Stimulated activated naive B cell treated with anti-CD40 and anti-IgM and Interleukin-4, amounts not matched to agents 10 μg/mL and 1 μg/mL and 100 μg/mL, for 72 hours (primary cell): Measurements from ENCODE around the gene VAX1.
"Not testable (repeated sequence)": the region's sequence is repeated elsewhere in the genome, so short reads cannot be mapped to it uniquely, and the experiment has no call there.

Experiments used
- ATAC-seq, 2 donors: fragments of 150-1000 bp; cut with Tn5 transposase; replicated peaks; 2 replicates each; pipeline ENCODE4 v1.10.0; 2021; ENCODE audit warnings: moderate library complexity in 1 of 2
- DNase-seq: peaks from one replicate; pipeline ENCODE4 v3.0.0; 2021
- H3K27ac Mint-ChIP-seq: one replicate; pipeline ENCODE4 v1.8.0; 2022; ENCODE audit warnings: mild to moderate bottlenecking, mixed read lengths
- H3K27me3 Mint-ChIP-seq, 2 donors: one replicate each; pipeline ENCODE4 v1.8.0; 2022; ENCODE audit warnings: mixed read lengths in 2 of 2
- H3K36me3 Mint-ChIP-seq, 2 donors: one replicate each; pipeline ENCODE4 v1.8.0; 2022; ENCODE audit warnings: mixed read lengths in 2 of 2, mild to moderate bottlenecking in 1 of 2
- H3K4me1 Mint-ChIP-seq, 2 donors: one replicate each; pipeline ENCODE4 v1.8.0; 2022; ENCODE audit warnings: mixed read lengths in 2 of 2, mild to moderate bottlenecking in 1 of 2
- H3K4me3 Mint-ChIP-seq, 2 donors: one replicate each; pipeline ENCODE4 v1.8.0; 2022; ENCODE audit warnings: mild to moderate bottlenecking in 2 of 2, mixed read lengths in 2 of 2, moderate library complexity in 1 of 2
- H3K9me3 Mint-ChIP-seq, 2 donors: one replicate each; pipeline ENCODE4 v1.8.0; 2022; ENCODE audit warnings: mixed read lengths in 2 of 2, mild to moderate bottlenecking in 1 of 2

Gene VAX1

GRCh38 chr10:117135026-117135372 is 3.1 kb downstream of the VAX1 start:
- Mint-ChIP-seq H3K36me3 (peaks cover 3 to 13% of the 10 kb centered on the region in 2 donors), H3K4me1 (peaks cover 21 to 40% of the 10 kb centered on the region in 2 donors), H3K27me3 (peaks cover 75 to 90% of the 10 kb centered on the region in 2 donors), H3K27ac (no peak overlapping the region), H3K9me3 (no peaks in the 10 kb centered on the region), H3K4me3 (no peak overlapping the region)
- DNase-seq (no peak), ATAC-seq (no peak)

GRCh38 chr10:117134306-117135025 is 3.6 kb downstream of the VAX1 start:
- Mint-ChIP-seq H3K27ac (no peak overlapping the region), H3K36me3 (peaks cover 2 to 13% of the 10 kb centered on the region in 2 donors), H3K9me3 (no peaks in the 10 kb centered on the region), H3K4me1 (peaks cover 21 to 40% of the 10 kb centered on the region in 2 donors), H3K4me3 (peak overlapping the region in 1 of 2 donors; percentile 49), H3K27me3 (peaks cover 78 to 91% of the 10 kb centered on the region in 2 donors)
- no peak for ATAC-seq
- DNase-seq = no peak

GRCh38 chr10:117134056-117134305 is 4.1 kb downstream of the VAX1 start:
- ATAC-seq (no peak), DNase-seq (no peak)
- Mint-ChIP-seq H3K27ac (peak overlapping the region; percentile 66), H3K4me3 (peak overlapping the region in 1 of 2 donors; percentile 70), H3K36me3 (peaks cover 2 to 9% of the 10 kb centered on the region in 2 donors), H3K27me3 (peaks cover 76 to 91% of the 10 kb centered on the region in 2 donors), H3K9me3 (no peaks in the 10 kb centered on the region), H3K4me1 (peaks cover 18 to 36% of the 10 kb centered on the region in 2 donors)

GRCh38 chr10:117133273-117134055 is 4.6 kb downstream of the VAX1 start:
- H3K9me3 Mint-ChIP-seq = no peaks in the 10 kb centered on the region
- peaks cover 79 to 91% of the 10 kb centered on the region in 2 donors for H3K27me3 Mint-ChIP-seq
- peak overlapping the region; percentile 66 for H3K27ac Mint-ChIP-seq
- H3K4me1 Mint-ChIP-seq = peaks cover 18 to 35% of the 10 kb centered on the region in 2 donors
- DNase-seq (no peak), ATAC-seq (no peak)
- H3K36me3 Mint-ChIP-seq = peaks cover 2 to 9% of the 10 kb centered on the region in 2 donors
- H3K4me3 Mint-ChIP-seq = peak overlapping the region; percentile 18 to 70

- H3K9me3 Mint-ChIP-seq = no peaks in the 10 kb centered on the region
- DNase-seq = no peak
- H3K4me3 Mint-ChIP-seq = no peak overlapping the region
- H3K27ac Mint-ChIP-seq = peak overlapping the region; percentile 66
- H3K27me3 Mint-ChIP-seq = peaks cover 76 to 84% of the 10 kb centered on the region in 2 donors
- ATAC-seq = no peak
- peaks cover 18 to 32% of the 10 kb centered on the region in 2 donors for H3K4me1 Mint-ChIP-seq
- peaks cover under 1 to 7% of the 10 kb centered on the region in 2 donors for H3K36me3 Mint-ChIP-seq
Measured at GRCh38 chr10:117132751-117133231, 5.3 kb downstream of the VAX1 start.

- peak overlapping the region; percentile 90 for H3K27ac Mint-ChIP-seq
- DNase-seq (no peak), ATAC-seq (no peak)
- H3K4me1 Mint-ChIP-seq = peaks cover 18 to 30% of the 10 kb centered on the region in 2 donors
- peaks cover 83 to 90% of the 10 kb centered on the region in 2 donors for H3K27me3 Mint-ChIP-seq
- H3K4me3 Mint-ChIP-seq = peak overlapping the region; percentile 14 to 25
- H3K36me3 Mint-ChIP-seq = peaks cover 0 to 5% of the 10 kb centered on the region in 2 donors
- H3K9me3 Mint-ChIP-seq = peaks cover 3 to 8% of the 10 kb centered on the region in 2 donors
Measured at GRCh38 chr10:117131376-117132327, 6.4 kb downstream of the VAX1 start.

GRCh38 chr10:117130862-117131375 is 7.2 kb downstream of the VAX1 start:
- no peak for ATAC-seq
- DNase-seq = no peak
- Mint-ChIP-seq H3K36me3 (peaks cover 0 to 2% of the 10 kb centered on the region in 2 donors), H3K9me3 (peaks cover 3 to 8% of the 10 kb centered on the region in 2 donors), H3K27me3 (peaks cover 77 to 85% of the 10 kb centered on the region in 2 donors), H3K4me1 (peaks cover 15 to 26% of the 10 kb centered on the region in 2 donors), H3K4me3 (peak overlapping the region in 1 of 2 donors; percentile 34), H3K27ac (no peak overlapping the region)

- Mint-ChIP-seq H3K36me3 (no peaks in the 10 kb centered on the region), H3K4me1 (peaks cover 15 to 25% of the 10 kb centered on the region in 2 donors), H3K9me3 (peaks cover 3 to 8% of the 10 kb centered on the region in 2 donors), H3K27ac (no peak overlapping the region), H3K4me3 (no peak overlapping the region), H3K27me3 (peaks cover 76 to 84% of the 10 kb centered on the region in 2 donors)
- DNase-seq = no peak
- ATAC-seq = no peak
Measured at GRCh38 chr10:117130346-117130745, 7.7 kb downstream of the VAX1 start.

- not testable (repeated sequence) for H3K9me3 Mint-ChIP-seq, ATAC-seq, H3K27ac Mint-ChIP-seq, H3K4me3 Mint-ChIP-seq, DNase-seq, H3K36me3 Mint-ChIP-seq, H3K4me1 Mint-ChIP-seq
- peaks cover 48 to 49% of the 10 kb centered on the region in 2 donors for H3K27me3 Mint-ChIP-seq
Measured at GRCh38 chr10:117126645-117127044, 11.4 kb downstream of the VAX1 start.

- ATAC-seq (no peak), DNase-seq (no peak)
- Mint-ChIP-seq H3K27me3 (peaks cover 42 to 44% of the 10 kb centered on the region in 2 donors), H3K9me3 (peaks cover 3 to 8% of the 10 kb centered on the region in 2 donors), H3K36me3 (no peaks in the 10 kb centered on the region), H3K4me1 (peaks cover 0 to 2% of the 10 kb centered on the region in 2 donors), H3K4me3 (no peak overlapping the region), H3K27ac (no peak overlapping the region)
Measured at GRCh38 chr10:117126034-117126433, 12.0 kb downstream of the VAX1 start.

GRCh38 chr10:117112220-117112619 is 25.9 kb downstream of the VAX1 start:
- Mint-ChIP-seq H3K27me3 (peaks cover 9 to 20% of the 10 kb centered on the region in 2 donors), H3K9me3 (peaks cover 0 to 2% of the 10 kb centered on the region in 2 donors), H3K4me3 (no peak overlapping the region), H3K4me1 (no peaks in the 10 kb centered on the region), H3K27ac (no peak overlapping the region), H3K36me3 (no peaks in the 10 kb centered on the region)
- DNase-seq = no peak
- ATAC-seq = no peak

- H3K27ac Mint-ChIP-seq = no peak overlapping the region
- peaks cover 3% of the 10 kb centered on the region in 2 donors for H3K9me3 Mint-ChIP-seq
- H3K4me1 Mint-ChIP-seq = no peaks in the 10 kb centered on the region
- ATAC-seq (no peak), DNase-seq (no peak)
- peaks cover 8 to 12% of the 10 kb centered on the region in 2 donors for H3K27me3 Mint-ChIP-seq
- no peak overlapping the region for H3K4me3 Mint-ChIP-seq
- H3K36me3 Mint-ChIP-seq = no peaks in the 10 kb centered on the region
Measured at GRCh38 chr10:117107238-117107637, 30.8 kb downstream of the VAX1 start.

- H3K27ac Mint-ChIP-seq = no peak overlapping the region
Measured at GRCh38 chr10:117096599-117097201, 41.4 kb downstream of the VAX1 start.

More at GRCh38 chr10:117096599-117097201, 41.4 kb downstream of the VAX1 start:
- Mint-ChIP-seq H3K36me3 (no peaks in the 10 kb centered on the region), H3K4me1 (no peaks in the 10 kb centered on the region), H3K27me3 (peaks cover 0 to 4% of the 10 kb centered on the region in 2 donors), H3K4me3 (no peak overlapping the region), H3K9me3 (no peaks in the 10 kb centered on the region)
- ATAC-seq = no peak
- DNase-seq = no peak
